KMS-11 (cell line): Measurements from ENCODE around the gene HHAT.

Experiments used
- H2AFZ ChIP-seq: fragments of 200-600 bp; sonication (generic); 2 replicates; pipeline ENCODE4 v1.6.1; 2016; ENCODE audit warnings: antibody characterized with exemption, mixed run types, low read depth
- H3K27ac ChIP-seq: fragments of 200-600 bp; sonication (generic); 2 replicates; pipeline ENCODE4 v1.6.1; 2016; ENCODE audit warnings: mild to moderate bottlenecking, mixed run types
- H3K27me3 ChIP-seq: fragments of 200-600 bp; sonication (generic); 2 replicates; pipeline ENCODE4 v1.6.1; 2017; ENCODE audit warnings: mild to moderate bottlenecking, low read depth, mixed run types, moderate library complexity; ENCODE audit not compliant: insufficient read depth
- H3K36me3 ChIP-seq: fragments of 200-600 bp; sonication (generic); 2 replicates; pipeline ENCODE4 v1.6.1; 2017; ENCODE audit warnings: mild to moderate bottlenecking, mixed run types; ENCODE audit not compliant: insufficient read depth
- H3K4me1 ChIP-seq: fragments of 200-600 bp; sonication (generic); 2 replicates; pipeline ENCODE4 v1.6.1; 2016; ENCODE audit warnings: mild to moderate bottlenecking, low read depth, mixed run types; ENCODE audit not compliant: poor library complexity, severe bottlenecking
- H3K4me2 ChIP-seq: fragments of 200-600 bp; sonication (generic); 2 replicates; pipeline ENCODE4 v1.7.0; 2016; ENCODE audit warnings: mild to moderate bottlenecking, mixed run types
- H3K4me3 ChIP-seq: fragments of 200-600 bp; sonication (generic); IDR thresholded peaks from 2 replicates; pipeline ENCODE4 v1.6.1; 2017; ENCODE audit warnings: low read depth, low read length, mixed read lengths; ENCODE audit not compliant: insufficient read depth
- H3K79me2 ChIP-seq: fragments of 200-600 bp; sonication (generic); 2 replicates; pipeline ENCODE4 v1.6.1; 2016; ENCODE audit warnings: low read depth, mixed run types; ENCODE audit not compliant: insufficient read depth
- H3K9ac ChIP-seq: fragments of 200-600 bp; sonication (generic); 2 replicates; pipeline ENCODE4 v1.6.1; 2016; ENCODE audit warnings: mild to moderate bottlenecking, mixed run types
- H4K20me1 ChIP-seq: fragments of 200-600 bp; sonication (generic); 2 replicates; pipeline ENCODE4 v1.6.1; 2016; ENCODE audit warnings: mild to moderate bottlenecking, mixed run types; ENCODE audit not compliant: insufficient read depth
- CTCF ChIP-seq: fragments of 200-600 bp; sonication (generic); conservative IDR thresholded peaks from 2 replicates; pipeline ENCODE4 v1.6.1; 2017; ENCODE audit warnings: low read depth, mild to moderate bottlenecking, antibody characterized with exemption, low read length, moderate library complexity, mixed read lengths

HHAT gene

GRCh38 chr1:210413951-210414350 lies 85.2 kb downstream of the HHAT start:
- H3K27me3 ChIP-seq: no peaks in the 10 kb centered on the region
- no peaks in the 10 kb centered on the region for H4K20me1 ChIP-seq
- no peaks in the 10 kb centered on the region for H3K79me2 ChIP-seq
- H2AFZ ChIP-seq: no peak overlapping the region
- no peak overlapping the region for H3K27ac ChIP-seq
- H3K4me3 ChIP-seq: no peak overlapping the region
- H3K4me2 ChIP-seq: no peak overlapping the region
- no peaks in the 10 kb centered on the region for H3K36me3 ChIP-seq
- no peaks in the 10 kb centered on the region for H3K4me1 ChIP-seq
- no peak overlapping the region for H3K9ac ChIP-seq
- no peak for TF ChIP-seq CTCF

- Histone ChIP-seq H3K79me2 (no peaks in the 10 kb centered on the region), H3K4me2 (no peak overlapping the region), H3K4me3 (no peak overlapping the region), H4K20me1 (no peaks in the 10 kb centered on the region), H3K9ac (no peak overlapping the region), H3K27me3 (no peaks in the 10 kb centered on the region), H3K27ac (no peak overlapping the region), H2AFZ (no peak overlapping the region), H3K4me1 (no peaks in the 10 kb centered on the region), H3K36me3 (no peaks in the 10 kb centered on the region)
- no peak for TF ChIP-seq CTCF
Measured at GRCh38 chr1:210415846-210416448, 87.2 kb downstream of the HHAT start.

DNA sequence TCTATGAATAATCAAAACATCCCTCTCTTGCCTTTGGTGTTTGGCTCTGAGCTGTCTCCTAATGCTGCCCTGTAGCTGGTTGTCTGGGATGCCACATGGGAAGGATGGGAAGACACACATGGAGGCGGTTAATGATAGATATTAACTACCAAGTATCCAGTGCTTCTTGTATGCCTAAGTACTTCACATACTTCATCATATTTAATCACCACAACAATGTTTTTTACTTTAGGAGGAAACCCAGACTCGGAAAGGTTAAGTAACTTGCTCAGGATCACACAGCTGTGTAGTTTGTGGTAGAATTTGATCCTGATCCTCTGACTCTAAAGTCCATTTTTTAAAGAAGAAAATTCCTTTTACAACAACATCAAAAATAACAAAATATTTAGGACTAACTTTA lies 88.0 kb downstream of the HHAT start:
- no peak for TF ChIP-seq CTCF
- H3K27ac ChIP-seq: no peak overlapping the region

DNA sequence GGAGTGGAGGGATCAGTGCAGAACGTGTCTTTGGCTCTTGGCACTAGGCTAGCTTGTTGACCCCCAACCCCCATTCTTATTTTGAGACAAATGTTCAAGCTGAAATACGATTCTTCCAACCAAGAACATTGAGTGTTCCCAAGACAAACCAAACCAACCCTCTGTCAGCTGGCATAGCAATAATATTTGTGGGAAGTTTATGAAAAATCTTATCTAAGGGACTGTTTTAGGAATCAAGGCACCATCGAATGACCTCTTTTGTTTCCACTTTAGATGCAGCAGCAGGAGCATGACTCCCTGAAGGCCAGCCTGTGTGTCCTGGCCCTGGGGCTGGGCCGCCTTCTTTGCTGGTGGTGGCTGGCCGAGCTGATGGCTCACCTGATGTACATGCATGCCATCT lies 89.2 kb downstream of the HHAT start:
- no peak overlapping the region for H2AFZ ChIP-seq
- no peaks in the 10 kb centered on the region for H3K4me1 ChIP-seq
- H4K20me1 ChIP-seq: no peaks in the 10 kb centered on the region
- no peak overlapping the region for H3K27ac ChIP-seq
- no peak overlapping the region for H3K9ac ChIP-seq
- H3K4me3 ChIP-seq: no peak overlapping the region
- no peaks in the 10 kb centered on the region for H3K79me2 ChIP-seq
- TF ChIP-seq CTCF: no peak
- H3K4me2 ChIP-seq: no peak overlapping the region
- H3K27me3 ChIP-seq: no peaks in the 10 kb centered on the region
- H3K36me3 ChIP-seq: no peaks in the 10 kb centered on the region

More for the DNA sequence above, 88.0 kb downstream of the HHAT start:
- Histone ChIP-seq H3K9ac (no peak overlapping the region), H4K20me1 (no peaks in the 10 kb centered on the region), H3K27me3 (no peaks in the 10 kb centered on the region), H3K4me2 (no peak overlapping the region), H3K4me3 (no peak overlapping the region), H3K36me3 (no peaks in the 10 kb centered on the region), H3K79me2 (no peaks in the 10 kb centered on the region), H2AFZ (no peak overlapping the region), H3K4me1 (no peaks in the 10 kb centered on the region)
